IMR-90 (cell line): Measurements from ENCODE around the gene PYCR2. TPM values are rescaled to one million over a fixed set of nuclear protein-coding genes. Genes with fewer than 3 reads are reported as not detected.

Experiments
- ATAC-seq: fragments of 200-7000 bp; cut with Tn5 transposase; 2 replicates; pipeline ENCODE4 v1.9.1; 2020; ENCODE audit warnings: low read depth, mild to moderate bottlenecking, moderate library complexity
- BruUV-seq: library from RNA; stranded (reverse); fragments of 400-500 nt; replicated peaks from 2 replicates; lab custom pipeline; 2021; lab: Mats Ljungman, UMichigan
- CTCF ChIA-PET: fragments of 300-600 bp; formaldehyde crosslinking; extraction: SDS; loops from one replicate; lab custom pipeline; 2021; ENCODE audit warnings: antibody characterized with exemption; lab: Yijun Ruan, JAX
- POLR2A ChIA-PET: fragments of 300-600 bp; sonication (Branson Sonifier 250); formaldehyde crosslinking; loops from one replicate; lab custom pipeline; 2022; ENCODE audit warnings: antibody characterized with exemption; ENCODE audit not compliant: unreplicated experiment; lab: Charles Lee
- DNase-seq: peaks from one replicate; pipeline ENCODE4 v3.0.0; 2013
- H2AFZ ChIP-seq: replicated peaks from 2 replicates; pipeline ENCODE3; 2013; ENCODE audit warnings: low read length, mild to moderate bottlenecking; ENCODE audit not compliant: poor library complexity
- H2AK5ac ChIP-seq: 2 replicates; pipeline ENCODE4 v1.6.1; 2013; ENCODE audit warnings: low read depth, low read length, inconsistent platforms
- H2AK9ac ChIP-seq: replicated peaks from 2 replicates; pipeline ENCODE3; 2013; ENCODE audit warnings: mild to moderate bottlenecking, low read depth, low read length, moderate library complexity; ENCODE audit not compliant: poor library complexity
- H2BK120ac ChIP-seq: 2 replicates; pipeline ENCODE4 v1.6.1; 2013; ENCODE audit warnings: low read depth, low read length, inconsistent platforms
- H2BK15ac ChIP-seq: 3 replicates; pipeline ENCODE4 v1.6.1; 2013; ENCODE audit warnings: low read depth, low read length, inconsistent platforms
- H2BK20ac ChIP-seq: 2 replicates; pipeline ENCODE4 v1.6.1; 2013; ENCODE audit warnings: low read depth, mild to moderate bottlenecking, inconsistent platforms, low read length, moderate library complexity
- H2BK5ac ChIP-seq: 2 replicates; pipeline ENCODE4 v1.6.1; 2013; ENCODE audit warnings: mild to moderate bottlenecking, low read depth, low read length, inconsistent platforms; ENCODE audit not compliant: poor library complexity, severe bottlenecking
- H3K14ac ChIP-seq: replicated peaks from 2 replicates; pipeline ENCODE4 v1.6.1; 2013; ENCODE audit warnings: low read depth, low read length, inconsistent platforms
- H3K18ac ChIP-seq: 2 replicates; pipeline ENCODE4 v1.6.1; 2013; ENCODE audit warnings: low read depth, low read length, control low read depth
- H3K23ac ChIP-seq: 2 replicates; pipeline ENCODE4 v1.6.1; 2013; ENCODE audit warnings: low read depth, low read length, inconsistent platforms
- H3K27ac ChIP-seq: 2 replicates; pipeline ENCODE4 v1.5.1; 2013; ENCODE audit warnings: mild to moderate bottlenecking, control low read depth, low read length; ENCODE audit not compliant: insufficient read depth
- H3K27me3 ChIP-seq: 2 replicates; pipeline ENCODE4 v1.6.1; 2013; ENCODE audit warnings: low read length; ENCODE audit not compliant: control insufficient read depth, insufficient read depth
- H3K36me3 ChIP-seq: 2 replicates; pipeline ENCODE4 v1.6.1; 2013; ENCODE audit warnings: low read length, mixed read lengths; ENCODE audit not compliant: control insufficient read depth, insufficient read depth
- H3K4ac ChIP-seq: 2 replicates; pipeline ENCODE4 v1.6.1; 2013; ENCODE audit warnings: low read depth, low read length, inconsistent platforms
- H3K4me1 ChIP-seq: 2 replicates; pipeline ENCODE4 v1.6.1; 2013; ENCODE audit warnings: low read length, mixed read lengths; ENCODE audit not compliant: control insufficient read depth, insufficient read depth
- H3K4me2 ChIP-seq: 2 replicates; pipeline ENCODE4 v1.6.1; 2013; ENCODE audit warnings: low read depth, mild to moderate bottlenecking, control low read depth, low read length, moderate library complexity
- H3K4me3 ChIP-seq: 2 replicates; pipeline ENCODE4 v1.5.1; 2013; ENCODE audit warnings: low read depth, mild to moderate bottlenecking, control low read depth, low read length, moderate library complexity; ENCODE audit not compliant: insufficient read depth
- H3K56ac ChIP-seq: 2 replicates; pipeline ENCODE4 v1.6.1; 2013; ENCODE audit warnings: low read length, inconsistent platforms; ENCODE audit not compliant: insufficient read depth; ENCODE audit errors: extremely low read depth
- H3K79me1 ChIP-seq, 2 experiments: 2 replicates each; pipeline ENCODE4 v1.6.1; 2013; ENCODE audit warnings: low read length in 2 of 2, inconsistent platforms in 1 of 2, low read depth in 1 of 2
- H3K9ac ChIP-seq: 2 replicates; pipeline ENCODE4 v1.6.1; 2013; ENCODE audit warnings: low read depth, low read length, control low read depth
- H3K9me1 ChIP-seq: 2 replicates; pipeline ENCODE4 v1.6.1; 2013; ENCODE audit warnings: low read length, inconsistent platforms; ENCODE audit not compliant: insufficient read depth
- H3K9me3 ChIP-seq: 2 replicates; pipeline ENCODE4 v1.6.1; 2013; ENCODE audit warnings: low read length; ENCODE audit not compliant: control insufficient read depth, insufficient read depth
- H4K20me1 ChIP-seq: 2 replicates; pipeline ENCODE4 v1.6.1; 2013; ENCODE audit warnings: low read length, inconsistent platforms; ENCODE audit not compliant: insufficient read depth
- H4K5ac ChIP-seq: 2 replicates; pipeline ENCODE4 v1.6.1; 2013; ENCODE audit warnings: mild to moderate bottlenecking, low read depth, low read length, control low read depth
- H4K8ac ChIP-seq, 2 experiments: 2 replicates each; pipeline ENCODE4 v1.6.1; 2013; ENCODE audit warnings: low read depth in 2 of 2, low read length in 2 of 2, control low read depth in 1 of 2, inconsistent platforms in 1 of 2
- H4K91ac ChIP-seq: 2 replicates; pipeline ENCODE4 v1.6.1; 2013; ENCODE audit warnings: low read depth, low read length, inconsistent platforms; ENCODE audit not compliant: insufficient read depth
- MXI1 ChIP-seq: IDR thresholded peaks from 2 replicates; pipeline ENCODE4 v1.6.1; 2012; ENCODE audit warnings: low read depth, mild to moderate bottlenecking, low read length, moderate library complexity, borderline replicate concordance
- WGBS, 2 experiments: methylation state at CpG; one replicate each; pipeline versions ENCODE4 v1.1.5 to v1.1.7; 2013; ENCODE audit warnings: missing lambda C conversion rate in 2 of 2; ENCODE audit not compliant: insufficient read length in 1 of 2; ENCODE audit errors: extremely low coverage in 2 of 2; 5-methylcytosine and 5-hydroxymethylcytosine counted together
- dilution Hi-C: fragments of 300-500 bp; cut with HindIII; formaldehyde crosslinking; loops from one replicate; pipeline ENCODE4 v1.14.3; 2018; ENCODE audit warnings: low sequenced_read_pairs; ENCODE audit not compliant: unreplicated experiment
- in situ Hi-C: fragments of 300-500 bp; cut with MboI; formaldehyde crosslinking; loops from 3 replicates; pipeline ENCODE4 v1.14.3; 2019; ENCODE audit warnings: low sequenced_read_pairs, inconsistent platforms, mixed read lengths
- intact Hi-C: fragments of 100-400 bp; cut with micrococcal nuclease; formaldehyde crosslinking; loops from 2 replicates; pipeline ENCODE4 v1.10.0; 2022
- polyA plus RNA-seq, 3 experiments: library from polyadenylated mRNA; depleted of rRNA; stranded (reverse); fragments of >200 nt; gene quantifications; 2 replicates each; pipeline ENCODE4 v1.2.3, GENCODE V29; 2012; ENCODE audit warnings: low replicate concordance in 1 of 3
- total RNA-seq: library from RNA; depleted of rRNA; stranded (reverse); fragments of >200 nt; gene quantifications from 2 replicates; pipeline ENCODE4 v1.2.3, GENCODE V29; 2012

The PYCR2 gene
- total and polyA plus RNA-seq, 2 of the 4 experiments (the other 2 are of a cell fraction), result 34.4 to 68.1 TPM

- Histone ChIP-seq H3K9ac (no peak overlapping the region), H4K20me1 (no peaks in the 10 kb centered on the region), H3K14ac (no peak overlapping the region), H2BK5ac (no peak overlapping the region), H2BK20ac (no peak overlapping the region), H3K27ac (no peak overlapping the region), H2AK9ac (peak overlapping the region; percentile 51), H4K8ac (no peak overlapping the region), H4K5ac (no peak overlapping the region), H2BK120ac (no peak overlapping the region), H3K79me1 (peaks cover 17 to 25% of the 10 kb centered on the region in 2 experiments), H3K27me3 (no peaks in the 10 kb centered on the region), H2AK5ac (no peak overlapping the region), H3K4me3 (no peak overlapping the region), H3K4ac (no peak overlapping the region), H2AFZ (peak overlapping the region; percentile 63), H3K18ac (no peak overlapping the region), H3K56ac (no peak overlapping the region), H3K9me1 (peaks cover 16% of the 10 kb centered on the region), H3K9me3 (no peaks in the 10 kb centered on the region), H2BK15ac (no peak overlapping the region), H3K36me3 (peaks cover 9% of the 10 kb centered on the region), H3K4me2 (no peak overlapping the region), H3K23ac (0 out of 2 replicates have a peak overlapping the region, but pooled peaks have one; percentile 32), H4K91ac (no peak overlapping the region), H3K4me1 (no peaks in the 10 kb centered on the region)
- no CpG with 5 or more reads among the region's 3 CpGs for whole genome bisulfite sequencing, 2 experiments
- in situ Hi-C loops, result no loop called here
- TF ChIP-seq MXI1, result no peak
- intact Hi-C loops, result no loop called here
- no TSS peak for BruUV-seq
- dilution Hi-C loops, result no loop called here
- POLR2A ChIA-PET, result no interaction called here
- peak; percentile 44 for DNase-seq
- ATAC-seq, result no peak
- CTCF ChIA-PET, result no interaction called here
Measured at GRCh38 chr1:225926551-225927113, 2.6 kb upstream of the PYCR2 start.
